ENCODE measurements around the gene GRWD1.

GRWD1 gene

DNA sequence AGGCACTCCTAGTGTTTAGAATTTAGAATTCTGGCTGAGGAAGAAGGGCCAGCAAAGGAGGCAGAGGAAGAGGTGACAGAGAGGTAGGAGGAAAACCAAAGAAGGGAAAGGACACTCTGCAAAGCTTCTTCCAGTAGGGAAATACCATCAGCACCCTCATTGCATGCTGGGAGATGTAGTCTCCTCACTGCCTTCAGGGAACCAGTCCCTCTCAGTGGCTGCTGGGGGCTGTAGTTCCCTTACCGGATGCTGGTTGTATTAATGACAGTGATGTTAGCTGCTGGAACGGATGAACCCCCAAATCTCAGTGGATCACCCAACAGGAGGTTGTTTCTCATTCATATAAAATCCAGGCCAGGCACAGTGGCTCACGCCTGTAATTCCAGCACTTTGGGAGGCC lies 42.2 kb upstream of the GRWD1 start:
- peaks cover 29% of the 10 kb centered on the region for H3K4me1 ChIP-seq (ENCODE audit: low read depth, poor library complexity, severe bottlenecking)
- no peaks in the 10 kb centered on the region for H3K36me3 ChIP-seq (ENCODE audit: insufficient read depth)
- no peak for TF ChIP-seq CTCF (conservative IDR thresholded peaks at IDR 0.05; ENCODE audit: low read depth, low read length)
- no peak overlapping the region for H3K4me3 ChIP-seq (IDR thresholded peaks at IDR 0.05; ENCODE audit: insufficient read depth, low read depth, low read length)
- peak overlapping the region; percentile 25; the same call in 1 of the 2 replicates for H2AFZ ChIP-seq (ENCODE audit: low read depth)
- no peaks in the 10 kb centered on the region for H3K79me2 ChIP-seq (ENCODE audit: insufficient read depth, low read depth)
- no peaks in the 10 kb centered on the region for H4K20me1 ChIP-seq (ENCODE audit: insufficient read depth)
- H3K27ac ChIP-seq = no peak overlapping the region
- no peak overlapping the region for H3K9ac ChIP-seq
- peak overlapping the region; percentile 51 for H3K4me2 ChIP-seq
- peaks cover 24% of the 10 kb centered on the region; the same call in 1 of the 2 replicates for H3K27me3 ChIP-seq (ENCODE audit: insufficient read depth, low read depth)

- H3K4me3 ChIP-seq (IDR thresholded peaks at IDR 0.05; ENCODE audit: insufficient read depth, low read depth, low read length) = no peak overlapping the region
- no peak overlapping the region for H3K27ac ChIP-seq
- TF ChIP-seq CTCF (conservative IDR thresholded peaks at IDR 0.05; ENCODE audit: low read depth, low read length) = no peak
Observed at GRCh38 chr19:48405010-48405659, 40.6 kb upstream of the GRWD1 start.

DNA sequence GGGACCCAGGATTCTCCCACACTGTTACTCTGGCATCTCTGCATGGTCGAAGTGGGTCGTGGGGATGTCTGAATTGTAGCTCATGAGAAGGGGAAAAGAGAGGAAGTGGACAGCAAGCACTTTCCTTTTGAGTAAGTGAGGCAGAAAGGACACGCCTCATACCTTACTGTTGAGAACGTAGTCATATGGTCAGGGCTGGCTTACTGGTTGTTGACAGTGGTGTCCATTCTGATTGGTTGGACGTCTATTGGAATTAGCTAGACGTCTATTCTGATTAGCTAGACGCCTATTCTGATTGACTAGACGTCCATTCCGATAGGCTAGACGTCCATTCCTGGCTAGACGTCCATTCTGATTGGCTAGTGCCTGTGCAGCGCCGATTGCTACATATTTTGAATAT lies 39.9 kb upstream of the GRWD1 start:
- Histone ChIP-seq H3K4me3 (IDR thresholded peaks at IDR 0.05; ENCODE audit: insufficient read depth, low read depth, low read length) (no peak overlapping the region), H3K9ac (no peak overlapping the region), H3K4me1 (ENCODE audit: low read depth, poor library complexity, severe bottlenecking) (peaks cover 8% of the 10 kb centered on the region), H4K20me1 (ENCODE audit: insufficient read depth) (no peaks in the 10 kb centered on the region), H3K27me3 (ENCODE audit: insufficient read depth, low read depth) (peaks cover 24% of the 10 kb centered on the region; the same call in 1 of the 2 replicates), H3K36me3 (ENCODE audit: insufficient read depth) (no peaks in the 10 kb centered on the region), H3K79me2 (ENCODE audit: insufficient read depth, low read depth) (no peaks in the 10 kb centered on the region), H3K27ac (no peak overlapping the region), H2AFZ (ENCODE audit: low read depth) (no peak overlapping the region), H3K4me2 (no peak overlapping the region)
- no peak for TF ChIP-seq CTCF (conservative IDR thresholded peaks at IDR 0.05; ENCODE audit: low read depth, low read length)

More at GRCh38 chr19:48405010-48405659, 40.6 kb upstream of the GRWD1 start:
- Histone ChIP-seq H3K4me1 (ENCODE audit: low read depth, poor library complexity, severe bottlenecking) (peaks cover 16% of the 10 kb centered on the region), H2AFZ (ENCODE audit: low read depth) (no peak overlapping the region), H3K9ac (no peak overlapping the region), H3K79me2 (ENCODE audit: insufficient read depth, low read depth) (no peaks in the 10 kb centered on the region), H3K36me3 (ENCODE audit: insufficient read depth) (no peaks in the 10 kb centered on the region), H4K20me1 (ENCODE audit: insufficient read depth) (no peaks in the 10 kb centered on the region), H3K27me3 (ENCODE audit: insufficient read depth, low read depth) (peaks cover 24% of the 10 kb centered on the region; the same call in 1 of the 2 replicates), H3K4me2 (no peak overlapping the region)

DNA sequence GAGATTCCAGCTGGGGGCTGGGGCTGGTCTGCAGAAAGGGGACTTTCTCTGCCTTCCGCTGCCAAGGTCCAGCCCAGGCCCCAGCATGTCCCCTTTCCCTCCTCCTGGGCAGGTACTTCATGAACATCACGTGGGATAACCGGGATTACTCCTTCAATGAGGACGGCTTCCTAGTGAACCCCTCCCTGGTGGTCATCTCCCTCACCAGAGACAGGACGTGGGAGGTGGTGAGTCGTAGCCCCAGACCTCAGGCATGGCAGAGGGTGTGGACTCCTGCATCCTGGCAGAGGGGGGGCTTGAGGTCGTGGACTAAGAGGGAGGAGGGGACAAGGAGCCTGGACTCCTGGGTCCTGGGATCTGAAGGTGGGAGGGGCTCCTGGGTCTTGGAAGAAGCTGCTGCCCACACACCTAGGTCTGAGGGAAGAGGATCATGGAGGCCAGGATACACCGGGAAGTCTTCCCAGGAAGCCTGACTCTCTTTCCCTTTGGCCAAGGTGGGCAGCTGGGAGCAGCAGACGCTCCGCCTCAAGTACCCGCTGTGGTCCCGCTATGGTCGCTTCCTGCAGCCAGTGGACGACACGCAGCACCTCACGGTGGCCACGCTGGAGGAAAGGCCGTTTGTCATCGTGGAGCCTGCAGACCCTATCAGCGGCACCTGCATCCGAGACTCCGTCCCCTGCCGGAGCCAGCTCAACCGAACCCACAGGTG lies 31.8 kb upstream of the GRWD1 start:
- Histone ChIP-seq H2AFZ (ENCODE audit: low read depth) (no peak overlapping the region), H3K27ac (no peak overlapping the region), H3K79me2 (ENCODE audit: insufficient read depth, low read depth) (no peaks in the 10 kb centered on the region), H3K27me3 (ENCODE audit: insufficient read depth, low read depth) (peaks cover 10% of the 10 kb centered on the region; the same call in 1 of the 2 replicates), H4K20me1 (ENCODE audit: insufficient read depth) (no peaks in the 10 kb centered on the region), H3K4me3 (IDR thresholded peaks at IDR 0.05; ENCODE audit: insufficient read depth, low read depth, low read length) (no peak overlapping the region), H3K36me3 (ENCODE audit: insufficient read depth) (no peaks in the 10 kb centered on the region), H3K4me1 (ENCODE audit: low read depth, poor library complexity, severe bottlenecking) (peaks cover 29% of the 10 kb centered on the region), H3K9ac (no peak overlapping the region), H3K4me2 (no peak overlapping the region)
- TF ChIP-seq CTCF (conservative IDR thresholded peaks at IDR 0.05; ENCODE audit: low read depth, low read length) = no peak

All from KMS-11 (cell line).